CD4-positive, alpha-beta T cell treated with Interleukin-17A for 1 hour (primary cell): ENCODE results near the gene PCNX1.
A peak's percentile ranks its signal among the peaks of the same experiment; 100 is the strongest.
"Not testable (repeated sequence)": the region's sequence is repeated elsewhere in the genome, so short reads cannot be mapped to it uniquely, and the experiment has no call there.

Experiments used
- DNase-seq: peaks from one replicate; pipeline ENCODE4 v3.0.0-alpha.2; 2020

PCNX1 gene

GRCh38 chr14:71022012-71022869 is 115.0 kb downstream of the PCNX1 start:
- DNase-seq = no peak

GRCh38 chr14:71022939-71023338 is 115.7 kb downstream of the PCNX1 start:
- no peak for DNase-seq

- no peak for DNase-seq
Observed at GRCh38 chr14:71029236-71029781, 122.0 kb downstream of the PCNX1 start.

- DNase-seq = no peak
Observed at GRCh38 chr14:71031000-71031399, 123.7 kb downstream of the PCNX1 start.

- no peak for DNase-seq
Observed at GRCh38 chr14:71036433-71036832, 129.2 kb downstream of the PCNX1 start.

- DNase-seq = no peak
Observed at GRCh38 chr14:71048393-71048792, 141.1 kb downstream of the PCNX1 start.

GRCh38 chr14:71049435-71050133 is 142.3 kb downstream of the PCNX1 start:
- DNase-seq = no peak

- peak; percentile 28 for DNase-seq
Observed at GRCh38 chr14:71050227-71050823, 143.1 kb downstream of the PCNX1 start.

GRCh38 chr14:71054706-71055105 is 147.4 kb downstream of the PCNX1 start:
- no peak for DNase-seq

GRCh38 chr14:71056168-71056567 is 148.9 kb downstream of the PCNX1 start:
- no peak for DNase-seq

- DNase-seq = no peak
Observed at GRCh38 chr14:71060274-71060673, 153.0 kb downstream of the PCNX1 start.

- DNase-seq = no peak
Observed at GRCh38 chr14:71060825-71061455, 153.7 kb downstream of the PCNX1 start.

- DNase-seq = no peak
Observed at GRCh38 chr14:71061458-71061857, 154.2 kb downstream of the PCNX1 start.

GRCh38 chr14:71062581-71063303 is 155.5 kb downstream of the PCNX1 start:
- DNase-seq = no peak

GRCh38 chr14:71063351-71063750 is 156.1 kb downstream of the PCNX1 start:
- DNase-seq = no peak

- DNase-seq = not testable (repeated sequence)
Observed at GRCh38 chr14:71064747-71065146, 157.5 kb downstream of the PCNX1 start.

- no peak for DNase-seq
Observed at GRCh38 chr14:71070169-71070568, 162.9 kb downstream of the PCNX1 start.

GRCh38 chr14:71071042-71071441 is 163.8 kb downstream of the PCNX1 start:
- no peak for DNase-seq

- DNase-seq = no peak
Observed at GRCh38 chr14:71076462-71077092, 169.3 kb downstream of the PCNX1 start.

GRCh38 chr14:71078500-71078899 is 171.2 kb downstream of the PCNX1 start:
- DNase-seq = no peak

- DNase-seq = no peak
Observed at GRCh38 chr14:71086567-71086966, 179.3 kb downstream of the PCNX1 start.

- no peak for DNase-seq
Observed at GRCh38 chr14:71089971-71090370, 182.7 kb downstream of the PCNX1 start.
